Peyer's patch (tissue), 4 donors: ENCODE results near the gene OR4E2.

ENCODE experiments used
- POLR2A ChIP-seq, 2 donors: fragments of 450-650 bp; IDR thresholded peaks; one replicate each; pipeline ENCODE4 v1.5.1; 2017; ENCODE audit warnings: antibody characterized with exemption in 2 of 2, mild to moderate bottlenecking in 2 of 2, moderate library complexity in 2 of 2
- TF ChIP-seq, protein P1 (sequence below), 6 experiments: fragments of 450-650 bp in 4 of 6; fragments of 200-600 bp in 2 of 6; sonication (generic) in 1 of 6; IDR thresholded peaks; one replicate each; pipeline ENCODE4 v1.5.1; 2017 to 2019; ENCODE audit warnings: antibody characterized with exemption in 6 of 6, mild to moderate bottlenecking in 3 of 6, moderate library complexity in 1 of 6

DNA sequence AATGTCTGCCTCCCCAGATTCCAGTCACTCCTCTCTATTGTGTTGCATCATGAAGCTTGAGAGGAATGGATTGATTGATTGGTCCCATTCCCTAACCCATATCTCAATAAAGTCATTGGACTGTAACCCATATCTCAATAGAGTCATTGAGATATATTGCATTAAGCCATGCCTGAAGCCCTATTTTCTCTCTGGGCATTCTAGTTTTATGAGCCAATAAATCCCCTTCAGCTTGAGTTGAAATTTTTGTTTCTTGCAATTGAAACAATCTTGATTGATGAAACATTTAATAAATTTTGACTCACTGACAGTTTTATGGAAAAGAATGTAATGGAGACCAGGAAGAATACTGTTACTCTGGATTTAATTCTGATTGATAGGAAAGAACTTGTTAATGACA, 40.8 kb downstream of the OR4E2 start:
- TF ChIP-seq, protein P1, sequence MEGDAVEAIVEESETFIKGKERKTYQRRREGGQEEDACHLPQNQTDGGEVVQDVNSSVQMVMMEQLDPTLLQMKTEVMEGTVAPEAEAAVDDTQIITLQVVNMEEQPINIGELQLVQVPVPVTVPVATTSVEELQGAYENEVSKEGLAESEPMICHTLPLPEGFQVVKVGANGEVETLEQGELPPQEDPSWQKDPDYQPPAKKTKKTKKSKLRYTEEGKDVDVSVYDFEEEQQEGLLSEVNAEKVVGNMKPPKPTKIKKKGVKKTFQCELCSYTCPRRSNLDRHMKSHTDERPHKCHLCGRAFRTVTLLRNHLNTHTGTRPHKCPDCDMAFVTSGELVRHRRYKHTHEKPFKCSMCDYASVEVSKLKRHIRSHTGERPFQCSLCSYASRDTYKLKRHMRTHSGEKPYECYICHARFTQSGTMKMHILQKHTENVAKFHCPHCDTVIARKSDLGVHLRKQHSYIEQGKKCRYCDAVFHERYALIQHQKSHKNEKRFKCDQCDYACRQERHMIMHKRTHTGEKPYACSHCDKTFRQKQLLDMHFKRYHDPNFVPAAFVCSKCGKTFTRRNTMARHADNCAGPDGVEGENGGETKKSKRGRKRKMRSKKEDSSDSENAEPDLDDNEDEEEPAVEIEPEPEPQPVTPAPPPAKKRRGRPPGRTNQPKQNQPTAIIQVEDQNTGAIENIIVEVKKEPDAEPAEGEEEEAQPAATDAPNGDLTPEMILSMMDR (IDR thresholded peaks at IDR 0.05): no peak
- no peak for TF ChIP-seq POLR2A (IDR thresholded peaks at IDR 0.05)
